ENCODE measurements around the gene HOOK2.

Gene HOOK2

DNA sequence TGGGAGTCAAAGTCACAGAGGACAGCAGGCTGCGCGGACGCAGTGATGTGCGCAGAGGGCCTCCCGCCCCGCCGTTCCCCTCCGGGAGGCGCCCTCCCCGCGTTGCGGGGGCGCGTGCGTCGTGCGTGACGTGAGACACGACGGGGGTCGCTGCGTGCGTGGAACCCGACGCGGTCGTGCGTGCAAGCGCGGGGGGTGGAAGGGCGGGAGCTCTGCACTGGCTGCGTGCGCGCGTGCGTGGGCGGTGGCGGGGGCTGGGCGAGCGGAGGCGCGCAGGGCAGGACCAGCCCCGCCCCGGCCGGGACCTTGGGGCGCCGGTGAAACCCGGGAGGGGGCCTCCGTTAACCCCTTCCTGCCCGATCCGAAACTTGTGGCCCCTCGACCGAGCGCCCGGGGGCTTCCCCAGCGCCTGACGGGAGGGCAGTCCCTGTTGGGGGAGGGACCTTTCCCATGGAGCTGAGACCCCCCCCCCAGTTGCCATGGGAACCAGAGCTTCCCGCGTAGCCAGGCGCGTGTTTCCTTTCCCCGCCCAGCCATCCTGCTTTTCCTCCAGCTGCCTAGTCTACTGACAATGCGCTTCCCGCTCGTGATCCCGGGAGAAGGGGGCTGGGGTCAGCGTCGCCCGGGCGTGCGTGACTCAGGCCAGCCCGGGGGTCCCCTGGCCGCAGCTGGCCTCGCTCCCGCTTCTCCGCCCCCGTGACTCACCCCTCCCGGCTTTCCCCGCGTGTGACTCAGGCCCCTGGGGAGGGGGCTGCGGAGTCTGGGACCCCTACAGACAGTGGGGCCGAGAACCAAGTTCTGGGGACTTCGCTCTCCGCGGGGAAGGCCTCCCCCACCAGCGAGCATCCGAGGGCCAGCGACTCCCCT lies 7.3 kb upstream of the HOOK2 start:
- peak in 2 of 3 experiments; percentile 78 to 90 for DNase-seq (ENCODE audit: low read depth in 3 of 3)

- DNase-seq (ENCODE audit: low read depth in 3 of 3), result no peak
Observed at GRCh38 chr19:12782174-12782423, 6.7 kb upstream of the HOOK2 start.

- no peak for DNase-seq (ENCODE audit: low read depth in 3 of 3)
Observed at GRCh38 chr19:12779162-12779993, 4.0 kb upstream of the HOOK2 start.

DNA sequence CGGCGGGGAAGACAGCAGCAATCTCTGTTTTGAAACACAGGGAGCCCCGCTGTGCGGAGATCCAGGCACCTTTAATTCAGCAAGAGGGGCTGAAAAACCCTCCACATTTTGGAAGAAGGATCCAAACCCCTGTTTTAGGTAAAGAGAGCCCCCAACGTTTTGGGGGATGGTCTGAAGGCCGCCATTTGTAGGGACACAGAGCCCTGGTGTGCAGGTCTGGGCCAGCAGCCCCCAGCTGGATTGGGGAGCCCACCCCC lies 3.5 kb upstream of the HOOK2 start:
- no peak for DNase-seq (ENCODE audit: low read depth in 3 of 3)

DNA sequence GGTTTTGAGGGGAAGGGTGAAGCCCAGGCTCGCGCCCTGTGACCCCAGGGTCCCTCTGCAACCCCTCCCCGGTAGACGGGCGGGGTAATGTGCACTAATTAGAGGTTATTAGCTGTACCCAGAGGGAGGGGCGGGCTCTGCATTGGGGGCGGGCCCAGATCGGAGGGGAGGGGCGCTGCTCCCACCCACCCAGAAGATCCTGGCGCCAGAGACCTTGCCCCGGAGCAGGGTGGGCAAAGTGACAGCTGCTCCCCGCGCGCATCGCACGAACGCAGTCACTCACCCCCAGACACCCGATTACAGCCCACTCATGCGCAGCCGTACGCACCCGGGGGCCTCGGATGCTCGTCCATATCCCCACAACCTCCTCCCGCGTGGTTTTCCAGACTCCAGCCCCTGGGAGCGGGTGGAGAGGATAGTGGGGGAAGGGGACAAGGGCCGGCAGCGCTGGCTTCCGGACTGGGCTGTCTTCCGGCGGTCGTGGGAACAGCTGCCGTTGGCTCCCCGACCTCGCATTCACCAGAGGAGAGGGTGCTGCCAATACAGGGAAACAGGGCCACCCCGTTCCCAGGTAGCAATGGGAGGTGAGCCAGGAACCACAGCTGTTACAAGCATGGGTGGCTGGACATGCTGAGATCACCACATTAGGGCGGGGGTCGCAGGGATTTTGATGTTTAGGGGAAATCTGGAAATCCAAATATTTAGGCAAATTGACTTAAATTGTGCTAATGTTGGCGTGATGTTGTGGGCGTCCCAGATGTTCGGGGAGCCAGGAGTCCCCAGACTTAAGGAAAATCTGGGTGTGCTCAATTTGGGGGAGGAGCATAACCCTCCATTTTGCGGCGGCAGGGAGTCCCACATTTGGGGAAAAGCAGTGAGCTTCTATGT lies 2.9 kb upstream of the HOOK2 start:
- DNase-seq (ENCODE audit: low read depth in 3 of 3), result peak in 1 of 3 experiments; percentile 53

GRCh38 chr19:12777217-12778016 lies 2.1 kb upstream of the HOOK2 start:
- DNase-seq (ENCODE audit: low read depth in 3 of 3), result peak in 2 of 3 experiments; percentile 74 to 83

DNA sequence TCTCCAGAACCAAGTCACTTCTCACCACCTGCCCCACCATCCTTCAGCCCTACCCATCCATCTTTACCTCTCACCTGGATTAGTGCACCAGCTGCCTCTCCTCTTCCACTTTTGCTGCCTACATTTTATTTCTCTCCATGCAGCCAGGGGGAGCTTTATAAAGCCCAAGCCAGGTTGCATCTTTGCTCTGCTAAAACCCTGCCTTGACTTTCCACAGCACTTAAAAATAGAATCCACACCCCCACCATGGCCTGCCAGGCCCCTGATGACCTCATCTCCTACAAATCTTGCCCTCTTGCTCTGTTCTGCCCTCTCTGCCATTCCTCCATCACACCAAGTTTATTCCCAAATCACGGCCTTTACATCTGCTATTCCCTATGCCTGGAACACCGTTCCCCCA lies 1.8 kb downstream of the HOOK2 start:
- DNase-seq (ENCODE audit: low read depth in 3 of 3), result no peak

DNA sequence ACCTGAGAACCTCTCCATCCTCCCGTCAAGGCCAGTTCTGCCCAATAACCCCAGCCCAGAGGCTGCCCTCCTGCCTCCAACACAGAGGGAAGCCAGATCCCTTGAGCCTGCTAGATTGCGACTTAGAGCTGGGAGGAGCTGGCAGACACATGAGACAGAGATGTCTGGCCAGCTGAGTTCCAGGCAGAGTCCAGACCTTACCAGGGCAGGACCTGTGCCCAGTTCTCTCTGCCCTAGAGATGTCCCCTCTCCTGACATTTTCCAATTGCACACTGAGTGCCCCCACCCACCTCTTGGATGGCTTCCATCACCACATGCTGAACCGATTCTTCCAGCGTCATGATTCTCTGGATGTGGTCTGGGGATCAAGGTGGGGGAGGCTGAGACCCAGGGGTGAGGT lies 3.0 kb downstream of the HOOK2 start:
- DNase-seq (ENCODE audit: low read depth in 3 of 3), result no peak

DNA sequence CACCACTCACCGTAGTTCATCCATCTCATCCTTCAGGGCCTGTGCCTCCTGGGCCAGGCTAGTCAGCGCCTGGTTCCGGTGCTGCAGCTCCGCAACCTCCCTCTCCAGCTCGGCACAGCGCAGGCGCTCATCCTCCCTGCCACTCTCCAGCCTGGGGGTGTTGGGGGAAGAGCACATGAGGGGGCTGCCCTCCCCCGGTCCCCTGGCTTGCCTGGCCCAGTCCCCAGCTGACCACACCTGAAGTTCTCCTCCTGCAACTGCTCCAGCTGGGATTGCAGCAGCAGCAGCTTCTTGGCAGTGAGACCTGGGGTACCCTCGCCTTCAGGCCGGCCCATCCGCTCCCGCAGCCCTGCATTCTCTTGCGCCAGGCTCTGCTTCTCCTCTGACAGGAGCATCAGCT lies 4.4 kb downstream of the HOOK2 start:
- DNase-seq (ENCODE audit: low read depth in 3 of 3), result no peak

DNA sequence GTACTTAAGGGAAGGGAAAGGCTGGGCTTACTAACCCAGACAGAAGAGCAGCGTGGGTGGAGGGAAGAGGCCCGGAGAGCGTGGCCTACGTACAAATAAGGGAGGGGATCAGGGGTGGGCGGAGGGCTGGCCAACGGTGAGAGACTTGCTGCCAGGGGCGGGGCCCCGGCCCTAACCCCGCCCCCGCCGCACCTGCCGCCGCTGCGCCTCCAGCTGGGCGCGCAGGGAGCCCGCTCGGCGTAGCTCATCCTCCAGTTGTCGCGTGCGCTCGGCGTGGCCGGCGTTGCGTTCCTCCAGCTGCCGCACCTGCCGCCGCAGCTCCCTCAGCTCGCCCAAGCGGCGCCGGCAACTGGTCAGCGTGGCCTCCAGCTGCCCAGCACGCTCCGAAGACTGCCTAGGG lies 5.7 kb downstream of the HOOK2 start:
- peak in 1 of 3 experiments; percentile 67 for DNase-seq (ENCODE audit: low read depth in 3 of 3)

DNA sequence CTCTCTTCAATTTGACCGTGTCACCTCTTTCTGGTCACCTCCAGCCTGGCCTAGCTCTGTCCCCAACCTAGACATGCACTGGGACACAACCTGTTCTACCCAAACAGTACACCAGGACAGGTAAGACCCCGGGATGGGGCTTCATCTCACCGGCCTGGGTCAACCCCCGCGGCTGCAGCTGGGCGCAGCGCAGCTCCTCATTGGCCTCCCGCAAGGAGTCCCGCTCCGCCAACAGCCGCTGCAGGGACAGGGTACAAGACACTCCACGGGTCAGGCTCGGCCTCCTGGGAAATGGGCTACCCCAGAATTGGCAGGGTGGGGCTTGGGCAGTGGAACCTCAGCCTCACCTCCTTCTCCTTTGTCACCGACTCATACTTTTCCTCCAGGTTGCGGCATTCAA lies 7.7 kb downstream of the HOOK2 start:
- DNase-seq (ENCODE audit: low read depth in 3 of 3), result no peak

GRCh38 chr19:12767150-12767549 lies 8.2 kb downstream of the HOOK2 start:
- no peak for DNase-seq (ENCODE audit: low read depth in 3 of 3)

DNA sequence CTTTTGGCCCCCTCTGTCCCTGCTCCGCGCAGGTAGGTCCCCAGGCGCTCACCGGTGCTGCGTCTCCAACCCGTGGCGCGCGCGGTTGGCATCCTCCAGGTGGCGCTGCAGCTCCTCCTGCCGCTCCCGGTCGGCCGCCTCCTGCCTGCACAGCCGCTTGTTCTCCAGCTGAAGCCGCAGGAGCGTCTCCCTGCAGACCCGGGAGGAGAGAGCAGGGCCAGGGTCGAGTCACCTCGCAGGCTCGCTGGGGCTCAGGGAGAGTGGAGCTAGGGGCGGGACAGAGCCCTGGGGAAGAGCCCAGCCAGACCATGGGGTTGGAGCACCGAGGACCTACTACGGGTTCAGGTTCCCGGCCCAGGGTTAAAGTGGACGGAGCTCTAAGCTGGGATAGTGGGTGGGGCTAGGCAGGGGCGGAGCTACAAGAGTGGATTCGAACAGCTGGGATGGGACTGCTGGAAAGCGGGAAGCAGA lies 9.3 kb downstream of the HOOK2 start:
- DNase-seq (ENCODE audit: low read depth in 3 of 3), result peak in 1 of 3 experiments; percentile 70

- DNase-seq (ENCODE audit: low read depth in 3 of 3), result no peak
Observed at GRCh38 chr19:12764698-12765097, 10.7 kb downstream of the HOOK2 start.

GRCh38 chr19:12763100-12763499 lies 12.3 kb downstream of the HOOK2 start:
- no peak for DNase-seq (ENCODE audit: low read depth in 3 of 3)

- no peak for DNase-seq (ENCODE audit: low read depth in 3 of 3)
Observed at GRCh38 chr19:12759686-12760085, 15.7 kb downstream of the HOOK2 start.

- DNase-seq (ENCODE audit: low read depth in 3 of 3), result peak in 2 of 3 experiments; percentile 47 to 65
Observed at GRCh38 chr19:12757544-12758274, 17.6 kb downstream of the HOOK2 start.

GRCh38 chr19:12756150-12756883 lies 19.0 kb downstream of the HOOK2 start:
- no peak for DNase-seq (ENCODE audit: low read depth in 3 of 3)

- DNase-seq (ENCODE audit: low read depth in 3 of 3), result no peak
Observed at GRCh38 chr19:12754465-12755196, 20.7 kb downstream of the HOOK2 start.

All from stimulated activated CD4-positive, alpha-beta T cell treated with anti-CD3 and anti-CD28 coated beads, TNF-alpha, amount 100 ng/mL, for 24 hours (primary cell).